ENCODE measurements around the gene TBC1D17.

TBC1D17 gene

DNA sequence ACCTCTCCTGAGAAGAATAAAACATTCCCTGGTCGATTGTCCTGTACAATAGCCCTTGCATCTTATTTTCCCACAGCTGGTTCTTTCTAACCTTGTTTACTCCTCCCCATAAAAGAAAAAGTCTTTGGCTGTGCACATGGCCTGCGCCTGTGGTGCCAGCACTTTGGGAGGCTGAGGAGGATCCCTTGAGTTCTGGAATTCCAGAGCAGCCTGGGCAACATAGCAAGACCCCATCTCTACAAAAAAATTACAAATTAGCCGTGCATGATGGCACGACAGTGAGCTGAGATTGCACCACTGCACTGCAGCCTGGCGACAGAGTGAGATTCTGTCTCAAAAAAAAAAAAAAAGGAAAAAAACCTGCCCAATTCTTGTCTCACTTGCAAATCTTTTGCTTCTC, 59.0 kb downstream of the TBC1D17 start:
- DNase-seq: no peak
- H3K9me3 Mint-ChIP-seq: no peaks in the 10 kb centered on the region
- H3K27ac Mint-ChIP-seq: no peak overlapping the region
- no peak overlapping the region for H3K4me3 Mint-ChIP-seq
- H3K27me3 Mint-ChIP-seq (ENCODE audit: low read depth, poor library complexity): peaks cover 21% of the 10 kb centered on the region
- TF ChIP-seq CTCF (IDR thresholded peaks at IDR 0.05): no peak
- H3K4me1 Mint-ChIP-seq: peaks cover 18% of the 10 kb centered on the region
- H3K36me3 Mint-ChIP-seq (ENCODE audit: low read depth): peaks cover 16% of the 10 kb centered on the region

DNA sequence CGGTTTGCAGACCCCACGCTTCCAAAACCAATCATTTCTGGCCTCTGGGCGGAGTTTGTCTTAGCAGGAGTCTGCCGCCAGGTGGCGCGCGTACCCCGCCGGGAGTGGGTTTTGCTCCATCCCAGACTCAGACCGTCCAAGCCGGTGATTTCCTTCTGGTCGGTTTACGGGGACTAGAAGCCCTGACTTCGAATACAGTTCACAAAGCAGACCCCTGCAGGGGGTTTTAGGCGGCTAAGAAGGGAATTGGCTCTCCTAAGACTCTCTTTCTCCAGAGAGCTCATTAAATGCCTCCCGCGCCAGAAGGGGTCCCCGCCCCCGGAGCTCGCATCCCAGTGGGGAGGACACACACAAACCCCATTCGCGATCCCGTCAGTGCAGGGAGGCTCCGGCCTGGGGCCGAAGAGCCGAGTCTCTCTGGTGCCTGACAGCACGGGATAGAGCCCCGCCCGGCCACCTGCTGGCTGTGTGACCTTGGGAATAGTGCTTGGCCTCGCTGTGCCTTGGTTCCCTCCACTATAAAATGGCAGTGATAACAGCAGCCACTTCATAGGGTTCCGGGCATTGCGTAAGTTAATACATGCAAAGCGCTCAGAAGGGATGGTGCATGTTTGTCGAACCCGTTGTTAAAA, 60.4 kb downstream of the TBC1D17 start:
- DNase-seq: peak; percentile 93
- Mint-ChIP-seq H3K27me3 (ENCODE audit: low read depth, poor library complexity) (peaks cover 21% of the 10 kb centered on the region), H3K4me3 (no peak overlapping the region), H3K36me3 (ENCODE audit: low read depth) (peaks cover 9% of the 10 kb centered on the region), H3K27ac (no peak overlapping the region), H3K4me1 (peaks cover 17% of the 10 kb centered on the region), H3K9me3 (no peaks in the 10 kb centered on the region)
- peak; percentile 96 for TF ChIP-seq CTCF (IDR thresholded peaks at IDR 0.05)

Data from nephron progenitor cell (in vitro differentiated cells).